CD4-positive, alpha-beta T cell (primary cell): ENCODE data around the gene WAC. TPM values are rescaled to one million over a fixed set of nuclear protein-coding genes. Genes with fewer than 3 reads are reported as not detected.

Experiments
- ATAC-seq: fragments of 200-7000 bp; cut with Tn5 transposase; one replicate; pipeline ENCODE4 v1.10.0; 2022; ENCODE audit warnings: mild to moderate bottlenecking; ENCODE audit not compliant: poor library complexity
- CTCF ChIA-PET: fragments of 350-600 bp; sonication (Branson Sonifier 250); formaldehyde crosslinking; loops from one replicate; lab custom pipeline; 2021; ENCODE audit warnings: antibody characterized with exemption, inconsistent platforms; lab: Charles Lee
- POLR2A ChIA-PET: fragments of 350-600 bp; sonication (Branson Sonifier 250); formaldehyde crosslinking; loops from one replicate; lab custom pipeline; 2021; ENCODE audit warnings: antibody characterized with exemption, inconsistent platforms; lab: Charles Lee
- DNase-seq, 14 experiments: peaks; one replicate each; pipeline ENCODE4 v3.0.0-alpha.2; 2013 to 2020; ENCODE audit warnings: mixed read lengths in 2 of 14
- H3K27ac ChIP-seq, 2 donors: one replicate each; pipeline versions ENCODE4 v1.5.1 to v1.7.0; 2013; ENCODE audit warnings: low read length in 2 of 2, low read depth in 1 of 2, mild to moderate bottlenecking in 1 of 2
- H3K27me3 ChIP-seq, 2 experiments: 1 replicate in 1 of 2; 2 replicates in 1 of 2; pipeline versions ENCODE4 v1.6.1 to v1.7.0; 2013; ENCODE audit warnings: low read length in 2 of 2, control low read depth in 1 of 2, mild to moderate bottlenecking in 1 of 2, moderate library complexity in 1 of 2; ENCODE audit not compliant: insufficient read depth in 2 of 2, control insufficient read depth in 1 of 2
- H3K36me3 ChIP-seq: one replicate; pipeline ENCODE4 v1.6.1; 2013; ENCODE audit warnings: low read length, control low read depth; ENCODE audit not compliant: insufficient read depth
- H3K4me1 ChIP-seq: one replicate; pipeline ENCODE4 v1.6.1; 2013; ENCODE audit warnings: low read length, control low read depth; ENCODE audit not compliant: insufficient read depth
- H3K4me3 ChIP-seq: one replicate; pipeline ENCODE4 v1.5.1; 2013; ENCODE audit warnings: mild to moderate bottlenecking, low read length, moderate library complexity
- H3K9me3 ChIP-seq, 2 experiments: 1 replicate in 1 of 2; 2 replicates in 1 of 2; pipeline versions ENCODE4 v1.6.1 to v1.7.0; 2013; ENCODE audit warnings: low read length in 2 of 2, mild to moderate bottlenecking in 2 of 2, control low read depth in 1 of 2, moderate library complexity in 1 of 2; ENCODE audit not compliant: control insufficient read depth in 1 of 2, insufficient read depth in 1 of 2
- H3K27ac Mint-ChIP-seq: one replicate; pipeline ENCODE4 v1.8.0; 2020; ENCODE audit warnings: mixed read lengths
- H3K27me3 Mint-ChIP-seq: one replicate; pipeline ENCODE4 v1.8.0; 2021; ENCODE audit warnings: mixed read lengths
- H3K36me3 Mint-ChIP-seq: one replicate; pipeline ENCODE4 v1.8.0; 2021; ENCODE audit warnings: low read depth, mixed read lengths
- H3K4me1 Mint-ChIP-seq: one replicate; pipeline ENCODE4 v1.8.0; 2021; ENCODE audit warnings: low read depth, mixed read lengths
- H3K4me3 Mint-ChIP-seq: one replicate; pipeline ENCODE4 v1.8.0; 2020; ENCODE audit warnings: mild to moderate bottlenecking, mixed read lengths
- H3K9me3 Mint-ChIP-seq: one replicate; pipeline ENCODE4 v1.8.0; 2020; ENCODE audit warnings: mixed read lengths
- intact Hi-C, 2 experiments: fragments of 100-400 bp; cut with DNase I in 1 of 2; cut with micrococcal nuclease in 1 of 2; formaldehyde crosslinking; loops; one replicate each; pipeline versions ENCODE4 v1.15.1 to v1.9.0; 2023 to 2025; cut with DNase I, micrococcal nuclease
- total RNA-seq, 174 experiments: library from RNA in 2 of 174; stranded (reverse) in 2 of 174; gene quantifications; one replicate each; pipeline ENCODE4 v1.2.3 and lab custom pipeline; 2021 to 2026
- TF ChIP-seq, protein P1 (sequence below): fragments of 200-600 bp; IDR thresholded peaks from one replicate; pipeline ENCODE4 v1.8.0; 2022; ENCODE audit warnings: antibody characterized with exemption, mild to moderate bottlenecking

WAC gene
- total RNA-seq, 2 experiments from 2014 or later, result 169 to 177 TPM

DNA sequence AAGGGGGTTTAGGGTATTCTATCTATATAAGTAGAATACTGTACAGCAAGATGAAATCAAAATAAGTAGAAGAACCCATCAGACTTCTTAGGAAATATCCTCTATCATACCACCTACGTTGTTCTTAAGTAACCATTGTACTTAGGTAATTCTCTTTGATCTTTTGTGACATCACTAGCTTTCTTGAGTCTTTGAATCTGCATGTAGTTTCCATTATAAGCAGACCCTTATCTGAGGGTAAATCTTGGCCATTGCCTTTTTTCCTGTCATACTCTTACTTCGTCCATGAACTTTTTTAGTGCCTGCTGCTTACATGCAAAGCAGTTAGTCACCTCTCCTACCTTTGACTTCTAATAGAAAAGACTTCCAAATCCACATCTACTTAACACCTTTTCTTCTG, 49.0 kb downstream of the WAC start:
- no peak overlapping the region for H3K4me3 Mint-ChIP-seq
- peaks cover 90% of the 10 kb centered on the region for H3K36me3 Mint-ChIP-seq
- TF ChIP-seq, protein P1, sequence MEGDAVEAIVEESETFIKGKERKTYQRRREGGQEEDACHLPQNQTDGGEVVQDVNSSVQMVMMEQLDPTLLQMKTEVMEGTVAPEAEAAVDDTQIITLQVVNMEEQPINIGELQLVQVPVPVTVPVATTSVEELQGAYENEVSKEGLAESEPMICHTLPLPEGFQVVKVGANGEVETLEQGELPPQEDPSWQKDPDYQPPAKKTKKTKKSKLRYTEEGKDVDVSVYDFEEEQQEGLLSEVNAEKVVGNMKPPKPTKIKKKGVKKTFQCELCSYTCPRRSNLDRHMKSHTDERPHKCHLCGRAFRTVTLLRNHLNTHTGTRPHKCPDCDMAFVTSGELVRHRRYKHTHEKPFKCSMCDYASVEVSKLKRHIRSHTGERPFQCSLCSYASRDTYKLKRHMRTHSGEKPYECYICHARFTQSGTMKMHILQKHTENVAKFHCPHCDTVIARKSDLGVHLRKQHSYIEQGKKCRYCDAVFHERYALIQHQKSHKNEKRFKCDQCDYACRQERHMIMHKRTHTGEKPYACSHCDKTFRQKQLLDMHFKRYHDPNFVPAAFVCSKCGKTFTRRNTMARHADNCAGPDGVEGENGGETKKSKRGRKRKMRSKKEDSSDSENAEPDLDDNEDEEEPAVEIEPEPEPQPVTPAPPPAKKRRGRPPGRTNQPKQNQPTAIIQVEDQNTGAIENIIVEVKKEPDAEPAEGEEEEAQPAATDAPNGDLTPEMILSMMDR, result no peak
- H3K36me3 ChIP-seq, result peaks cover 52% of the 10 kb centered on the region
- intact Hi-C loops, result no loop called here
- POLR2A ChIA-PET, result no interaction called here
- H3K9me3 Mint-ChIP-seq, result no peaks in the 10 kb centered on the region
- peak overlapping the region; percentile 8 for H3K27ac Mint-ChIP-seq
- H3K9me3 ChIP-seq, result no peaks in the 10 kb centered on the region
- H3K27ac ChIP-seq, result no peak overlapping the region
- peaks cover 7% of the 10 kb centered on the region for H3K4me1 ChIP-seq
- DNase-seq (peak in 2 of 14 experiments; percentile 17 to 28), ATAC-seq (peak; percentile 41)
- CTCF ChIA-PET, result interaction anchor here (1.0 to 1.9 kb wide), 2 partner anchors 9 to 15 kb away, joined by 4 read pairs; no protein-coding TSS in a partner anchor
- H3K27me3 Mint-ChIP-seq, result no peaks in the 10 kb centered on the region
- no peaks in the 10 kb centered on the region for H3K27me3 ChIP-seq
- H3K4me1 Mint-ChIP-seq, result peaks cover 85% of the 10 kb centered on the region
- H3K4me3 ChIP-seq, result no peak overlapping the region

DNA sequence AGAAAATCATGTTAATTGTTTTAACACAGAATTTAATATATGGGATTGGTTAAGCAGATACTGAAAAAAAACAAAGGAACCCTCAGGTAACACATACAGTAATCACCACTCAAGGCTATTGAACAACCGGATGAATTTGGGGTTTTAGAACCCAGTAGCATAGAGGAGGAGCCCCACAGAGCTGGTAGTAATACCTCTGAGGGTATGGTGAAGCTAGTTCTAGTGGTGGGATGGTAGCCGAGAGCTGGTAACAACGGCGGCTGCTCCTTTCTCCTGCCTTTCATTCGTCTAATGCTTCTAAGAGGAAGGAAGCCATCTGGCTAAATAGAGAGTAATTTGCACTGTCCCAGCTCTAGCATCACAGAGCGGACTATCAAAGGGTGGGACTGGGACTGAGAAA, 52.2 kb downstream of the WAC start:
- Histone ChIP-seq H3K27me3 (no peaks in the 10 kb centered on the region), H3K9me3 (no peaks in the 10 kb centered on the region), H3K27ac (no peak overlapping the region), H3K36me3 (peaks cover 68% of the 10 kb centered on the region), H3K4me3 (no peak overlapping the region), H3K4me1 (peaks cover 7% of the 10 kb centered on the region)
- peak overlapping the region; percentile 2 for H3K27ac Mint-ChIP-seq
- H3K36me3 Mint-ChIP-seq, result peaks cover 94% of the 10 kb centered on the region
- DNase-seq (no peak), ATAC-seq (no peak)
- ChIA-PET POLR2A (no interaction called here), CTCF (no interaction called here)
- no peaks in the 10 kb centered on the region for H3K27me3 Mint-ChIP-seq
- TF ChIP-seq, protein P1, result no peak
- no peak overlapping the region for H3K4me3 Mint-ChIP-seq
- H3K9me3 Mint-ChIP-seq, result no peaks in the 10 kb centered on the region
- intact Hi-C loops, result no loop called here
- peaks cover 79% of the 10 kb centered on the region for H3K4me1 Mint-ChIP-seq

DNA sequence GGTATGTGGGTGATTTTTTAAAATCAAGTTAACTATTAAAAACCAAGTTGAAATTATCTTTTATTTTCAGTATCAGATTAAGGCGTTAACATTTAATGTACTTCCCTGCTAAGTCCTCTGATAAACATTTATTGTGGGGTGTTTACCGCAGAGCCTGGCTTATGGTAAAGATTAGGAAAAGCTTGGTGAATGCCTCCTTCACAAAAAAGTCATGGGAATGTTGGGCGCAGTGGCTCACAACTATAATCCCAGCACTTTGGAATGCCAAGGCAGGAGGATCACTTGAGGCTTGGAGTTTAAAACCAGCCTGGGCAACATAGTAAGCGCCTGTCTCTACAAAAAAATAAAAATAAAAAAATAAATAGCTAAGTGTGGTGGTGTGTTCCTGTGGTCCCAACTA, 53.3 kb downstream of the WAC start:
- no peaks in the 10 kb centered on the region for H3K27me3 ChIP-seq
- no peaks in the 10 kb centered on the region for H3K9me3 ChIP-seq
- no peak for DNase-seq
- Mint-ChIP-seq H3K9me3 (no peaks in the 10 kb centered on the region), H3K27ac (no peak overlapping the region), H3K27me3 (no peaks in the 10 kb centered on the region), H3K4me1 (peaks cover 72% of the 10 kb centered on the region), H3K36me3 (peaks cover 95% of the 10 kb centered on the region), H3K4me3 (no peak overlapping the region)
- CTCF ChIA-PET, result no interaction called here
- POLR2A ChIA-PET, result no interaction called here
- no peak overlapping the region for H3K4me3 ChIP-seq
- no peak for ATAC-seq
- peaks cover 6% of the 10 kb centered on the region for H3K4me1 ChIP-seq
- intact Hi-C loops, result no loop called here
- TF ChIP-seq, protein P1, result no peak
- H3K27ac ChIP-seq, result no peak overlapping the region
- peaks cover 72% of the 10 kb centered on the region for H3K36me3 ChIP-seq
